OCI-LY3 (cell line): ENCODE results near the gene MGAT5B.

Source experiments
- EZH2phosphoT487 ChIP-seq: fragments of 200-600 bp; shearing (Covaris generic); IDR thresholded peaks from 2 replicates; pipeline ENCODE4 v1.6.1; 2018; ENCODE audit warnings: antibody characterized with exemption, mixed run types, low read depth
- TF ChIP-seq, protein P1 (sequence below): fragments of 200-600, 300-600 bp; sonication (generic); IDR thresholded peaks from 2 replicates; pipeline ENCODE4 v1.5.1; 2014; ENCODE audit warnings: antibody characterized with exemption, low read length, low read depth

DNA sequence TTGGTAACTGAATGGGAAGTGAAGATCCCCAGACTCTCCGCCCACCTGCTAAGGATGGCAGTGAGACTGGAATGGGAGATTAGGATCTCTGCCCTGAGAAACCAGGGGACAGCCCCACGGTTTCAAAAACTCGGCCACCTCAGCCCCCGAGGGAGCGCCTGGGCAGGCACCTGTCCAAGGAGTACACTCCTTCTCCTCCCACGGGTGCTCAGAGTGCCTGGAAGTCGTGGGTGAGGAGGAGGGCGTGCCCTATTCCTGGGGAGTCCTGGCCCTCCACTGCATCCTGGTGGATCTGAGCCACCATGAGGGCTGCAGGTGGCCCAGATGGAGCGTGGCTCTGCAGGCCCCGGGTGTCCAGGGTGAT lies 78.5 kb downstream of the MGAT5B start:
- TF ChIP-seq, protein P1, sequence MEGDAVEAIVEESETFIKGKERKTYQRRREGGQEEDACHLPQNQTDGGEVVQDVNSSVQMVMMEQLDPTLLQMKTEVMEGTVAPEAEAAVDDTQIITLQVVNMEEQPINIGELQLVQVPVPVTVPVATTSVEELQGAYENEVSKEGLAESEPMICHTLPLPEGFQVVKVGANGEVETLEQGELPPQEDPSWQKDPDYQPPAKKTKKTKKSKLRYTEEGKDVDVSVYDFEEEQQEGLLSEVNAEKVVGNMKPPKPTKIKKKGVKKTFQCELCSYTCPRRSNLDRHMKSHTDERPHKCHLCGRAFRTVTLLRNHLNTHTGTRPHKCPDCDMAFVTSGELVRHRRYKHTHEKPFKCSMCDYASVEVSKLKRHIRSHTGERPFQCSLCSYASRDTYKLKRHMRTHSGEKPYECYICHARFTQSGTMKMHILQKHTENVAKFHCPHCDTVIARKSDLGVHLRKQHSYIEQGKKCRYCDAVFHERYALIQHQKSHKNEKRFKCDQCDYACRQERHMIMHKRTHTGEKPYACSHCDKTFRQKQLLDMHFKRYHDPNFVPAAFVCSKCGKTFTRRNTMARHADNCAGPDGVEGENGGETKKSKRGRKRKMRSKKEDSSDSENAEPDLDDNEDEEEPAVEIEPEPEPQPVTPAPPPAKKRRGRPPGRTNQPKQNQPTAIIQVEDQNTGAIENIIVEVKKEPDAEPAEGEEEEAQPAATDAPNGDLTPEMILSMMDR, result no peak
- no peak for TF ChIP-seq EZH2phosphoT487
